Measurements from ENCODE around the gene GRK5. TPM values are rescaled to one million over a fixed set of nuclear protein-coding genes. Genes with fewer than 3 reads are reported as not detected.
A peak's percentile ranks its signal among the peaks of the same experiment; 100 is the strongest.

The GRK5 gene
- total RNA-seq, 1 donor: 16.0 TPM

DNA sequence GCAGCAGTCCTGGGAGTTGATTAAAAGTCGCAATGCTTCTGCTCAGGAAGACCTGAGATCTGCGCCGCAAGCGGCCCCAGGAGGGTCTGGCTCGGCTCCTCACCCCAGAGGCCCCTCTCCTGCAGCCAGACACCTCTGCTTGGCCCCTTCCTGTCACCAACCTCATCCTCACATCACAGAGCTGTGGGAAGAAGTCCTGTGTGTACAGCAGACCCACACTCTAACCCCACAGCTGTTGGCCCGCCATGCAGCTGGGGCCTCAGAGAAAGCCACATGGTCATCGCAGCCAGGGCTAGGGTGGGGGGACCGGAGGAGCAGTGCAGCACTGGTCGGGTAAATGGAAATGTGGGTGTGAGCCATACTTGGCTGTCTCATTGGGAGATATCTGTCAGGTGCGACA, 237.5 kb downstream of the GRK5 start:
- H3K4me3 ChIP-seq (ENCODE audit: low read depth, low read length): no peak overlapping the region
- no peak for DNase-seq (ENCODE audit: low read depth)
- TF ChIP-seq, protein P1, sequence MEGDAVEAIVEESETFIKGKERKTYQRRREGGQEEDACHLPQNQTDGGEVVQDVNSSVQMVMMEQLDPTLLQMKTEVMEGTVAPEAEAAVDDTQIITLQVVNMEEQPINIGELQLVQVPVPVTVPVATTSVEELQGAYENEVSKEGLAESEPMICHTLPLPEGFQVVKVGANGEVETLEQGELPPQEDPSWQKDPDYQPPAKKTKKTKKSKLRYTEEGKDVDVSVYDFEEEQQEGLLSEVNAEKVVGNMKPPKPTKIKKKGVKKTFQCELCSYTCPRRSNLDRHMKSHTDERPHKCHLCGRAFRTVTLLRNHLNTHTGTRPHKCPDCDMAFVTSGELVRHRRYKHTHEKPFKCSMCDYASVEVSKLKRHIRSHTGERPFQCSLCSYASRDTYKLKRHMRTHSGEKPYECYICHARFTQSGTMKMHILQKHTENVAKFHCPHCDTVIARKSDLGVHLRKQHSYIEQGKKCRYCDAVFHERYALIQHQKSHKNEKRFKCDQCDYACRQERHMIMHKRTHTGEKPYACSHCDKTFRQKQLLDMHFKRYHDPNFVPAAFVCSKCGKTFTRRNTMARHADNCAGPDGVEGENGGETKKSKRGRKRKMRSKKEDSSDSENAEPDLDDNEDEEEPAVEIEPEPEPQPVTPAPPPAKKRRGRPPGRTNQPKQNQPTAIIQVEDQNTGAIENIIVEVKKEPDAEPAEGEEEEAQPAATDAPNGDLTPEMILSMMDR (IDR thresholded peaks at IDR 0.05; ENCODE audit: insufficient read depth, low read depth, low read length): no peak

DNA sequence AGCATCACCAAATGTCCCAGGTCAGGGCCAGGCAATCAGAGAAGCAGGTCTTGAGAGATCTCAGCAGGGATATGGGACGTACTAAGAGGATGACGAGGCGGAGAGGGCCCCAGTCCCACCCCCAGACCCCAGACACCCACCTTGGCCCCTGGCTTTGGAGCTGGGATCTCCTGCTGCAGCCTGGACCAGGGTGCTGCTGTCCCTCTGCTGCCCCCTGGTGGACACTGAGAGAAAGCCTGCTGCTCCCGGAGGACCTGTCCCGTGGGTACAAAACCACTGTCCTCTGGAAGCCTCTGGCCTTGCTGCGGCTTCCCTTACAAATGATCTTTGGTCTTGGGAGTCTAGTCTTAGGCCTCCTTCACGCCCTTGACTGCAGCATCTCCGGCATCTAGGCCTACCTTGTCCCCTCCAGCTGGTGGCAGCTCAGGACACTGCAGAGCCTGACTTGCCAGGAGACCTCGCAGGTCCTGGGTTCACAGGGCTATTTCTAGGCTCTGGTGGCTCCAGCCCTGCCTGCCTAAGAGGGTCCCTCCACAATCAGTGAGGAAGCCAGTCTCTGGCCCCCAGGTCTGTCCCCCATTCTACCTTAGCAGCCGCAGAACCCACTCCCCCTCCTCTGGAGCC, 238.1 kb downstream of the GRK5 start:
- peak; percentile 84 for DNase-seq (ENCODE audit: low read depth)
- H3K4me3 ChIP-seq (ENCODE audit: low read depth, low read length): no peak overlapping the region
- TF ChIP-seq, protein P1 (IDR thresholded peaks at IDR 0.05; ENCODE audit: insufficient read depth, low read depth, low read length): peak; percentile 94

DNA sequence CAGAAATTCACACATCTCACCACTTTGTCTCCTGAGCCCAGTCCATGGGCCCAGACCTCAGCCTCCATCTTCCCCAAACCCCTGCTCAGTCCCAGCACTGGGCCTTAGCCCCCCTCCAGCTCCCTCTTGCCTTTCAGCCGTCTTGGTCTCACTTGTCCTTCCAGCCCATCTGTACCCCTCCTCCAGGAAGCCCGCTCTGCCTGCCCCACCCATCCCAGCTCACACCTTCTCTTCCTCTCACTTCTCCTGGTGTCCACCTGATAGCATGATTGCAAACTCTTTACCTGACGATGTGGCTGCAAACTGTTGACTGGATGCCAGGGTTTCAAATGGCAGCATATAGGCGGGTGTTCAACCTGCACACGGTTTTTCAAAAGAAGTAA, 238.6 kb downstream of the GRK5 start:
- TF ChIP-seq, protein P1 (IDR thresholded peaks at IDR 0.05; ENCODE audit: insufficient read depth, low read depth, low read length): no peak
- no peak for DNase-seq (ENCODE audit: low read depth)
- H3K4me3 ChIP-seq (ENCODE audit: low read depth, low read length): no peak overlapping the region

DNA sequence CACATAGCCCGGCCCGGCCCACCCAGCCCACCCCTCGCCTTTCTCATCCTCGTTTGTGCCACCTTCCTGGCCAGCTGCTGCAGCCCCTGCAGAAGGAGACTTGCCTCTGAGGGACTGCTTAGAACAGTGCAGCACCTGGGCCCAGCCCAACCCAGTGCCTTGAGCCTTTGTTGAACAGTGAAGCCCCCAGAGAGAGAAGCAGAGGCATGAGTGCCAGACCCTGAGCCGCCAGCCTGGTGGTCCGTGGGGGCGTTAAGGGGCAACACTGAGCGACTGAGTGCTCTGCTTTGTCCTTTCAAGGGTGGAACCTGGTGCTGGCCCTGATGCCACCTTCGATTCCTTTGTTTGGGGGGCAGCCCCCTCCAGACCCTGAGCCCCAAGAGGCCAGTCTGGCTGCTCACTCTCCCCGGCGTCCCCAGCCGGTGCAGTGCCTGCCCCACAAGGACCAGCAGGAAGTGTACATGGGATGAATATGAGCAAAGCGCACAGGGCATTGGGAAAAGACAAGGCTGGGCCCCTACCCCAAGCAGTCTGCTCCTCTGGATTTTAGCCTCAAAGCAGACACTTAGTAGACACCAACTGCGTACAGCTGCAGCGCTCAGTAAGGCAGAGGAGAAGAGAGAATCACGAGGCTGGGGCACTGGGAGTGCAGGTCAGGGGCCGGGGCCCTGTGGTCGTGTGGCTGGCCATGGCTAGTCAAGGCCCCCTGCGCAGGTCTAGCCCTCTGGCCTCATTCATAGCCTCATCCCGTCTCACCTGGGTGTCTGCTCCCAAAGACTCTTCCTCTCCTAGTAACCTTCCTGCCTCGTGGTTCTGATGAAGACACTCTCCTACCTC, 239.3 kb downstream of the GRK5 start:
- TF ChIP-seq, protein P1 (IDR thresholded peaks at IDR 0.05; ENCODE audit: insufficient read depth, low read depth, low read length): no peak
- DNase-seq (ENCODE audit: low read depth): no peak
- H3K4me3 ChIP-seq (ENCODE audit: low read depth, low read length): no peak overlapping the region

DNA sequence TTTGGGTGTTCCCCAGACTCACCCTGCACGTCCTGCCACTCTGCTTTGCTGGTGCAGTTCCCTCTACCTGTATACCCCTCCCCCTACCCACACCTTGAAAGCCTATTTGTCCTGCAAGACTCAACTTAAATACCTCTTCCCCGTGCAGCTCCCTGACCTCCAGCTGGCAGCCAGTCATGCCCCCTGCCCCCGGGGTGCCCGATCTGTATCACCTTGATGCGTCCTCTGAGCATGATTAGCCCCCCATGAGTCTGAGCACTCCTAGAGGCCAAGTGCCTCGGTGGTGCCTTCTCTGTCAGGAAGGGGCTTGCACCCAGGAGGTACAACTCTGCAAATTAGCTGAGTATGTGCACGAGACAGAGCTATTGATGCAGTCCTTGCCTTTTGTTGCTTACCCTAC, 240.1 kb downstream of the GRK5 start:
- no peak overlapping the region for H3K4me3 ChIP-seq (ENCODE audit: low read depth, low read length)
- TF ChIP-seq, protein P1 (IDR thresholded peaks at IDR 0.05; ENCODE audit: insufficient read depth, low read depth, low read length): no peak
- no peak for DNase-seq (ENCODE audit: low read depth)

DNA sequence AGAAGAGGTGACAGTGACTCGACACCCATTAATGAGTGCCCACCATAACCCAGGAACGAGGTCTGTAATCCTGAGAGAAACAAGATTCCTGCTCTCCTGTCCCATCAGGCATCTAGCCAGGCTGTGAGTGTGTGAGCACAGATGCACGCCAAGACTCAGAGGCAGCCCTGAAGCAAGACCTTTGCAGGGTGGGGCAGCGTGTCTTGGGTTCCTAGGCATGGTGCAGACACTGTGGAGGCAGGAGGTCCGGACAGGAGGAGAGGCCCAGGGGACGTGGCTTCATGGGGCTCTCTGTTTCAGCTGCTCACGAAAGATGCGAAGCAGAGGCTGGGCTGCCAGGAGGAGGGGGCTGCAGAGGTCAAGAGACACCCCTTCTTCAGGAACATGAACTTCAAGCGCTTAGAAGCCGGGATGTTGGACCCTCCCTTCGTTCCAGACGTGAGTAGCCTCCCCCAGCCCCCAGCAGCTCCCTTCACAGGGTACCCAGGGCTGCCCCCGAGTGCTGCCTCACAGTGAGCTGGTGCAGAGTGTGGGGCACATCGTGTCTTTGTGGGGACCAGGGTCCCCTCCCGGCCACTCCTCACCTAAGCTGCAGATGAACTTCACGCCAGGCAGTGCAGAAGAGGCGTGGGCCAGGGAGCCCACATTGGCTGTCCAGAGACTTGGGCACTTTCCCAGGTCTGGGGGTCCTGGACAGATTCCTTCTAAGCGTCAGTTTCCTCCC, 240.6 kb downstream of the GRK5 start:
- no peak for DNase-seq (ENCODE audit: low read depth)
- no peak overlapping the region for H3K4me3 ChIP-seq (ENCODE audit: low read depth, low read length)
- TF ChIP-seq, protein P1 (IDR thresholded peaks at IDR 0.05; ENCODE audit: insufficient read depth, low read depth, low read length): no peak

All from fibroblast of villous mesenchyme (primary cell).